ENCODE results near the gene TBC1D14.

GRCh38 chr4:7024336-7024890, 114.8 kb downstream of the TBC1D14 start:
- no peak for TF ChIP-seq PATZ1 (CRISPR knock-in tag; IDR thresholded peaks at IDR 0.05; ENCODE audit: borderline replicate concordance)
- TF ChIP-seq, protein P1, sequence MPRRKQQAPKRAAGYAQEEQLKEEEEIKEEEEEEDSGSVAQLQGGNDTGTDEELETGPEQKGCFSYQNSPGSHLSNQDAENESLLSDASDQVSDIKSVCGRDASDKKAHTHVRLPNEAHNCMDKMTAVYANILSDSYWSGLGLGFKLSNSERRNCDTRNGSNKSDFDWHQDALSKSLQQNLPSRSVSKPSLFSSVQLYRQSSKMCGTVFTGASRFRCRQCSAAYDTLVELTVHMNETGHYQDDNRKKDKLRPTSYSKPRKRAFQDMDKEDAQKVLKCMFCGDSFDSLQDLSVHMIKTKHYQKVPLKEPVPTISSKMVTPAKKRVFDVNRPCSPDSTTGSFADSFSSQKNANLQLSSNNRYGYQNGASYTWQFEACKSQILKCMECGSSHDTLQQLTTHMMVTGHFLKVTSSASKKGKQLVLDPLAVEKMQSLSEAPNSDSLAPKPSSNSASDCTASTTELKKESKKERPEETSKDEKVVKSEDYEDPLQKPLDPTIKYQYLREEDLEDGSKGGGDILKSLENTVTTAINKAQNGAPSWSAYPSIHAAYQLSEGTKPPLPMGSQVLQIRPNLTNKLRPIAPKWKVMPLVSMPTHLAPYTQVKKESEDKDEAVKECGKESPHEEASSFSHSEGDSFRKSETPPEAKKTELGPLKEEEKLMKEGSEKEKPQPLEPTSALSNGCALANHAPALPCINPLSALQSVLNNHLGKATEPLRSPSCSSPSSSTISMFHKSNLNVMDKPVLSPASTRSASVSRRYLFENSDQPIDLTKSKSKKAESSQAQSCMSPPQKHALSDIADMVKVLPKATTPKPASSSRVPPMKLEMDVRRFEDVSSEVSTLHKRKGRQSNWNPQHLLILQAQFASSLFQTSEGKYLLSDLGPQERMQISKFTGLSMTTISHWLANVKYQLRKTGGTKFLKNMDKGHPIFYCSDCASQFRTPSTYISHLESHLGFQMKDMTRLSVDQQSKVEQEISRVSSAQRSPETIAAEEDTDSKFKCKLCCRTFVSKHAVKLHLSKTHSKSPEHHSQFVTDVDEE (CRISPR knock-in tag; IDR thresholded peaks at IDR 0.05) = no peak
- TF ChIP-seq ZC3H10 (CRISPR knock-in tag; IDR thresholded peaks at IDR 0.05) = no peak
- no peak for TF ChIP-seq ZFP30 (CRISPR knock-in tag; IDR thresholded peaks at IDR 0.05)
- TF ChIP-seq CSDC2 (CRISPR knock-in tag; IDR thresholded peaks at IDR 0.05) = no peak
- no peak for TF ChIP-seq ZFP3 (CRISPR knock-in tag; IDR thresholded peaks at IDR 0.05)
- no peak for TF ChIP-seq GLIS3 (CRISPR knock-in tag; IDR thresholded peaks at IDR 0.05)
